Ovary (tissue), 9 donors: ENCODE data around the gene LRCH4. TPM values are rescaled to one million over a fixed set of nuclear protein-coding genes. Genes with fewer than 3 reads are reported as not detected.
"Not testable (repeated sequence)": the region's sequence is repeated elsewhere in the genome, so short reads cannot be mapped to it uniquely, and the experiment has no call there.

Experiments
- DNase-seq, 5 donors: peaks; one replicate each; pipeline ENCODE4 v3.0.0-alpha.2; 2019 to 2020
- H3K27ac ChIP-seq, 2 donors: fragments of 200-600 bp; one replicate each; pipeline versions ENCODE4 v1.5.1 to v1.8.0; 2019 to 2022
- H3K27me3 ChIP-seq: fragments of 200-600 bp; one replicate; pipeline ENCODE4 v1.8.0; 2022
- H3K36me3 ChIP-seq: fragments of 200-600 bp; sonication (generic); one replicate; pipeline ENCODE4 v1.5.1; 2019
- H3K4me1 ChIP-seq: one replicate; pipeline ENCODE4 v1.8.1; 2013; ENCODE audit warnings: mild to moderate bottlenecking, moderate library complexity; ENCODE audit not compliant: insufficient read depth
- H3K4me3 ChIP-seq: fragments of 200-600 bp; sonication (generic); one replicate; pipeline ENCODE4 v1.5.1; 2017
- H3K9me3 ChIP-seq, 2 donors: fragments of 200-600 bp in 1 of 2; sonication (generic) in 1 of 2; one replicate each; pipeline versions ENCODE4 v1.5.1 to v1.8.1; 2013 to 2019; ENCODE audit warnings: mild to moderate bottlenecking in 1 of 2, moderate library complexity in 1 of 2
- EP300 ChIP-seq: sonication (generic); formaldehyde crosslinking; IDR thresholded peaks from one replicate; pipeline ENCODE4 v1.6.1; 2017; ENCODE audit warnings: antibody characterized with exemption
- POLR2A ChIP-seq: fragments of 450-650 bp; IDR thresholded peaks from one replicate; pipeline ENCODE4 v1.6.1; 2017; ENCODE audit warnings: antibody characterized with exemption, mild to moderate bottlenecking, moderate library complexity
- WGBS, 3 donors: extraction: QIAGEN DNeasy Blood & Tissue Kit in 1 of 3; methylation state at CpG; one replicate each; pipeline versions ENCODE4 v1.1.5 to v1.1.7; 2013 to 2017; 5-methylcytosine and 5-hydroxymethylcytosine counted together
- intact Hi-C, 4 donors: fragments of 100-400 bp; cut with DNase I; formaldehyde crosslinking; loops; one replicate each; pipeline versions ENCODE4 v1.11.0 to v1.15.1; 2022 to 2023
- polyA plus RNA-seq, 2 donors: library from polyadenylated mRNA; stranded (reverse); fragments of 200-250 nt in 1 of 2; fragments of 350-450 nt in 1 of 2; fragmentation: Illumina TruSeq in 1 of 2; extraction: RNeasy Lipid Tissue Mini Kit (QIAGEN cat#74804) in 1 of 2; gene quantifications; one replicate each; pipeline ENCODE4 v1.2.3, GENCODE V29; 2013 to 2014
- total RNA-seq, 7 donors: library from RNA; depleted of rRNA in 2 of 7; stranded (reverse); fragments of >200 nt in 2 of 7; fragmentation: NEBNext Ultra II Directional in 3 of 7; extraction: Animal tissue kit (Norgen Biotek cat#: 25700) in 3 of 7; gene quantifications; one replicate each; pipeline versions ENCODE4 v1.1.0 to v1.2.4, GENCODE V29; 2016 to 2023
- TF ChIP-seq, protein P1 (sequence below), 3 donors: fragments of 450-650 bp in 2 of 3; fragments of 200-600 bp in 1 of 3; IDR thresholded peaks; one replicate each; pipeline versions ENCODE4 v1.5.1 to v1.8.0; 2016 to 2022; ENCODE audit warnings: antibody characterized with exemption in 3 of 3, mild to moderate bottlenecking in 1 of 3
- donor health status: DM: no; HTN: no; CAD: no; lungs with moderate emphysema.
- donor health status: DM: no; HTN: no; CAD: no.
- donor health status: Bipolar disorder and iron deficiency.
- donor health status: DM: yes; HTN: yes; CAD: no.
- donor health status: DM: no; HTN: no; CAD: no.
- donor health status: DM: yes; HTN: yes; CAD: no.

The LRCH4 gene
- total and polyA plus RNA-seq, 9 donors, result 3.5 to 133 (median 79.2) TPM

DNA sequence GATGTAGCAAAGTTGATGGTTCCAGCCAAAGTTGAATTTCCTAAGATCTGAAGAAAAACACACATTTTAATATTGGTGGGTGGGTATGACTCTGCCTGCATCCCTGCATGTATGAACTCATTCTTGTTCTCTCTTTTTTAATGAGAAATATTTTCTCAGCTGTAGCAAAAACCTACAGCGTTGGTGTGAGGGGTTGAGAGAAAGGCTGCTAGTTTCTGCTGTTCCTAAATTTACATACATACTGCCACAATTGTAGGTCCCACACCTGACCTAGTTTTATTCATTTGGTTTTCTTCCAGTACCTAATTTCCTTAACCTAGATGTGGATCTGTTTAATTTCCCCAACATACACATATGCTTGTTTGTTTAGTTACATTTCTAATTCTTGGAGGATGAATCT lies 42.3 kb downstream of the LRCH4 start:
- no peaks in the 10 kb centered on the region for H3K27me3 ChIP-seq
- intact Hi-C loops, result no loop called here
- H3K4me1 ChIP-seq, result peaks cover 47% of the 10 kb centered on the region
- WGBS, 3 donors, result 56 to 73% (median 61%) methylated on average over 1 of the region's 1 CpG
- no peaks in the 10 kb centered on the region for H3K9me3 ChIP-seq
- peak overlapping the region in 1 of 2 donors; percentile 86 for H3K27ac ChIP-seq
- TF ChIP-seq POLR2A, result no peak
- no peak for TF ChIP-seq EP300
- TF ChIP-seq, protein P1, sequence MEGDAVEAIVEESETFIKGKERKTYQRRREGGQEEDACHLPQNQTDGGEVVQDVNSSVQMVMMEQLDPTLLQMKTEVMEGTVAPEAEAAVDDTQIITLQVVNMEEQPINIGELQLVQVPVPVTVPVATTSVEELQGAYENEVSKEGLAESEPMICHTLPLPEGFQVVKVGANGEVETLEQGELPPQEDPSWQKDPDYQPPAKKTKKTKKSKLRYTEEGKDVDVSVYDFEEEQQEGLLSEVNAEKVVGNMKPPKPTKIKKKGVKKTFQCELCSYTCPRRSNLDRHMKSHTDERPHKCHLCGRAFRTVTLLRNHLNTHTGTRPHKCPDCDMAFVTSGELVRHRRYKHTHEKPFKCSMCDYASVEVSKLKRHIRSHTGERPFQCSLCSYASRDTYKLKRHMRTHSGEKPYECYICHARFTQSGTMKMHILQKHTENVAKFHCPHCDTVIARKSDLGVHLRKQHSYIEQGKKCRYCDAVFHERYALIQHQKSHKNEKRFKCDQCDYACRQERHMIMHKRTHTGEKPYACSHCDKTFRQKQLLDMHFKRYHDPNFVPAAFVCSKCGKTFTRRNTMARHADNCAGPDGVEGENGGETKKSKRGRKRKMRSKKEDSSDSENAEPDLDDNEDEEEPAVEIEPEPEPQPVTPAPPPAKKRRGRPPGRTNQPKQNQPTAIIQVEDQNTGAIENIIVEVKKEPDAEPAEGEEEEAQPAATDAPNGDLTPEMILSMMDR (IDR thresholded peaks at IDR 0.05), result no peak
- H3K4me3 ChIP-seq, result no peak overlapping the region
- no peaks in the 10 kb centered on the region for H3K36me3 ChIP-seq
- DNase-seq, result no peak

DNA sequence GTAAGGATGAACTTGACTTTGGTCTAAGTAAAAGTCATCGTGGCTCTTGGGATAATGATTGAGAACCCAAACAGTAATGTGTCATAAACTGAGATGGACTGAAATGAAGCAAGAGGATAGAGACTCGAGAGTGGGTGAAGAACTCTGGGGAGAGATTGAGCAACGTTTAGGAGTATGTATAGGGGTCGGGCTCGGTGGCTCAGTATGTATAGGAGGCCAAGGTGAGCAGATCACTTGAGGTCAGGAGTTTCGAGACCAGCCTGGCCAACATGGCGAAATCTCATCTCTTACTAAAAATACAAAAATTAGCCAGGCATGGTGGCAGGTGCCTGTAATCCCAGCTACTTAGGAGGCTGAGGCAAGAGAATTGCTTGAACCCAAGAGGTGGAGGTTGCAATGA lies 44.6 kb downstream of the LRCH4 start:
- DNase-seq, H3K27ac ChIP-seq, H3K4me3 ChIP-seq, H3K9me3 ChIP-seq, intact Hi-C loops, H3K27me3 ChIP-seq, H3K36me3 ChIP-seq: not testable (repeated sequence)
- 85 to 88% (median 87%) methylated on average over 7 of the region's 7 CpGs for WGBS, 3 donors
- H3K4me1 ChIP-seq, result peaks cover 25% of the 10 kb centered on the region

DNA sequence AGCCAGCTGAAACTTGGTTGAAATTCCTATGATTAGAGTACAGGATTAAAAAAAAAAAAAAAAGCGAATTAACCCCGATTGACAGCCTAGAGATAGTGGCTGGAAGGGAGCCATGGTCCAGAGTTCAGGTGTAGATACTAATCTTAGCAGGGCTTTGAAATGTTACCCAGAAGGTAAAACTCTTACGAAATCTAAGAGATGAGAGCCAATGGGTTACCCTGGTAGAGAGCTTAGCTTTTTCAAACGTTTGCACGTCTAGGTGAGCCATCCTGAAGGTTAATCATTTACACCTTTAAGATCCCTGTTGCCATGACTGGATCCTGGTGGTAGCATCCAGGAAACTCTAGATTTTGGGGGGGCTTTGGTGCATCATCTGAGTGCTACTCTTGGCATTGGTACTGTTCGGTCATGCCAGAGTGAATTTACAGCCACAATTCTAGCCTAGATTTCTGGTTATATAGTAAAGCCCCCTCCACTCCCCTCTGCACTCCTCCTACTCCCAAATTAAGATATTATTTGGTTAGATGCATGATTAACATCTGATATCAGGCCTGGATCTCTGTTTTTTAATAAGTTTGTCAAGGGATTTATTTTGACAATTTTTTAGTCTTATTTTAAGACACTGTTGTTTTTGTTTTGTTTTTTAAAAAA lies 45.7 kb downstream of the LRCH4 start:
- 36 to 38% (median 38%) methylated on average over 6 of the region's 6 CpGs for WGBS, 3 donors
- Histone ChIP-seq H3K4me3 (peak overlapping the region; percentile 88), H3K4me1 (peaks cover 19% of the 10 kb centered on the region), H3K36me3 (no peaks in the 10 kb centered on the region), H3K27ac (no peak overlapping the region), H3K27me3 (no peaks in the 10 kb centered on the region), H3K9me3 (no peaks in the 10 kb centered on the region)
- no peak for TF ChIP-seq POLR2A
- no peak for TF ChIP-seq EP300
- TF ChIP-seq, protein P1 (IDR thresholded peaks at IDR 0.05), result no peak
- no peak for DNase-seq
- intact Hi-C loops, result no loop called here

DNA sequence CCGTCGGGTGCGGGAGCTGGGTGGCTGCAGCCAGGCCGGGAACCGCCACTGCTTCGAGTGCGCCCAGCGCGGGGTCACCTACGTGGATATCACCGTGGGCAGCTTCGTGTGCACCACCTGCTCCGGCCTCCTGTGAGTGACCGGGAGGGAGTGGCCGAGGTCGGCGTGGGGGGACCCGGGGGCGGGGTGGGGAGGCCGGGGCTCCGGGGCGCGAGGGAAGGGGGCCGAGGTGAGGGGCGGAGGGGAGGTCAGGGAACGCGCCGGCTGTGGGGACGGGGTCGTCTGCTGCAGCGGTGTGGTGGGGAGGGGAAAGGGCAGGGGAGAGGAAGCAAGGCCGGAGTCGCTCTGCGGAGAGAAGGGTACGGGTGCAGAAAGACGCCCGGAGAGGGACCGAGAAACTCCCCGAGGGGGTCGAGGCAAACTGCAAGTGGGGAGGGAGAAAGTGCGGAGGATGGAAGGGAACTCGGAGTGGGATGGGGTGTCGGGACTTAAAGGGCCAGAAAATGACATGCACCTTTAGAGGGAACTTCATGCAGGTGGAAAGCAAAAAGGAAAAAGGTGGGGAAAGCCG lies 46.4 kb downstream of the LRCH4 start:
- TF ChIP-seq, protein P1 (IDR thresholded peaks at IDR 0.05), result no peak
- peak overlapping the region; percentile 41 to 42 for H3K27ac ChIP-seq
- 0 to 1% (median 1%) methylated on average over 37 to 44 of the region's 44 CpGs for WGBS, 3 donors
- no peaks in the 10 kb centered on the region for H3K36me3 ChIP-seq
- H3K9me3 ChIP-seq, result no peaks in the 10 kb centered on the region
- intact Hi-C loops, result loop anchor here in 1 of 4 donors (5.0 kb wide), 1 partner anchor 133 kb away; the partner anchor contains the start of gene GNB2
- peaks cover 13% of the 10 kb centered on the region for H3K4me1 ChIP-seq
- no peaks in the 10 kb centered on the region for H3K27me3 ChIP-seq
- no peak for DNase-seq
- peak overlapping the region; percentile 88 for H3K4me3 ChIP-seq
